GM18870 (cell line): ENCODE results near the gene ANKS3.

Source experiments
- ATAC-seq: cut with Tn5 transposase; IDR thresholded peaks from one replicate; pipeline ENCODE4 v1.9.1; 2021; ENCODE audit warnings: moderate library complexity; ENCODE audit not compliant: unreplicated experiment

ANKS3 gene, protein sequence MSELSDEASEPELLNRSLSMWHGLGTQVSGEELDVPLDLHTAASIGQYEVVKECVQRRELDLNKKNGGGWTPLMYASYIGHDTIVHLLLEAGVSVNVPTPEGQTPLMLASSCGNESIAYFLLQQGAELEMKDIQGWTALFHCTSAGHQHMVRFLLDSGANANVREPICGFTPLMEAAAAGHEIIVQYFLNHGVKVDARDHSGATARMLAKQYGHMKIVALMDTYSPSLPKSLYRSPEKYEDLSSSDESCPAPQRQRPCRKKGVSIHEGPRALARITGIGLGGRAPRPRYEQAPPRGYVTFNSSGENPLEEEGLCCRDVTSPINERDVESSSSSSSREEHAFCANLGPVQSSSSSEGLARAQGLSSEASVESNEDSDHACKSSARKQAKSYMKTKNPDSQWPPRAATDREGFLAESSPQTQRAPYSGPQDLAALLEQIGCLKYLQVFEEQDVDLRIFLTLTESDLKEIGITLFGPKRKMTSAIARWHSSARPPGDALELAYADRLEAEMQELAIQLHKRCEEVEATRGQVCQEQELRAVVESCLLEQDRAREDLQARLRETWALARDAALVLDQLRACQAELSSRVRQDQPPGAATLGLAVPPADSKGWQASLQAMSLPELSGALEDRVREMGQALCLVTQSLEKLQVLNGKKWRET

GRCh38 chr16:4734063-4734729 is at the start of gene ANKS3, which contains the start of gene DNAAF8:
TSS of gene ANKS3 (minus strand) at chr16:4734271. CDS start at chr16:4730149, 4,122 bp downstream.
TSS of gene DNAAF8 (plus strand) at chr16:4734537. CDS start at chr16:4736515, 1,978 bp downstream.
- ATAC-seq = peak; percentile 67

- ATAC-seq = no peak
Measured at GRCh38 chr16:4783251-4783950, 49.3 kb upstream of the ANKS3 start.

GRCh38 chr16:4780235-4780634 is 46.2 kb upstream of the ANKS3 start:
- no peak for ATAC-seq

DNA sequence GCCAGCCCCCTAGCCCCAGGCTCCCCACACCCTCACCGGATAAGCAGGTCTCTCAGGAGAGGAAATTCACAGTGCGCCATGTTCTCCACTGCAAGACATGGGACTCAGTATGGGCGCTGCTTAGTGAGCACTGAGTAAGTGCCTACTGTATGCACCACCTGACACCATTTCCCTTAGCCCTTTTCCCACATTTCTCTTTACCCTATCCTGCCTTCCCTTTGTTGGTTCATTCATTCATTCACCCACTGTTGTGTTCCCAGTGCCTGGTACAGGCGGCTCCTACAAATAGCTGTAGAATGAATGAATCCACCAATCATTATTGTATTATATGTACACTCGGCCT is 44.0 kb upstream of the ANKS3 start:
- no peak for ATAC-seq

DNA sequence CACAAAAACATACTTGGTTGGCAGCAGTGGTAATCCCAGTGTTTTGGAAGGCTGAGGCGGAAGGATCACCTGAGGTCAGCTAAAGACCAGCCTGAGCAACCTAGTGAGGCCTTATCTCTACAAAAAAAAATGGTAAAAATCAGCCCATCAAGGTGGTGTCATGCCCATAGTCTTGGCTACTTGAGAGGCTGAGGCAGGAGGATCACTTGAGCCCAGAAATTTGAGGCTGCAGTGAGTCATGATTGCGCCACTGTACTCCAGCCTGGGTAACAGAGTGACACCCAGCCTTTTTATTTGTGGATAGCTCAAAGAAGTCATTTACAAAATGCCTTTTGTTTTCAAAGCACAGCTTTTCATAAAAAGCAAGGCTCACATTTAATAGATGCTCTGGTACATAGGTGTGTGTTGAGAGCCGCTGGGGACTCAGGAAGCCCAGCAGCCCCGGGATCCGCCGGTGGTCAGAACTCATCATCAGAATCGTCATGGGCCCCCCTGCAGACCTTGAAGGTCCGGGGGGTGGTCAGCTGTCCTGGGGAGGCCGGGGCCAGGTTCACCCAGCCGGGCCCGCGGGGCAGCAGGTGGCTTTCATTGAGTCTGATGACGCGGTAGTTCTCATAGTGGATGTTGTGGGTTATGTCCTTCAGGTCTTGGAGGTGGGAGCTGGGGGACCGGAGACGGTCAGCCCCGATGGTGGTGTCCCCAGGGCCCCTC is 43.4 kb upstream of the ANKS3 start:
- no peak for ATAC-seq

- ATAC-seq = no peak
Measured at GRCh38 chr16:4776141-4776705, 42.2 kb upstream of the ANKS3 start.

DNA sequence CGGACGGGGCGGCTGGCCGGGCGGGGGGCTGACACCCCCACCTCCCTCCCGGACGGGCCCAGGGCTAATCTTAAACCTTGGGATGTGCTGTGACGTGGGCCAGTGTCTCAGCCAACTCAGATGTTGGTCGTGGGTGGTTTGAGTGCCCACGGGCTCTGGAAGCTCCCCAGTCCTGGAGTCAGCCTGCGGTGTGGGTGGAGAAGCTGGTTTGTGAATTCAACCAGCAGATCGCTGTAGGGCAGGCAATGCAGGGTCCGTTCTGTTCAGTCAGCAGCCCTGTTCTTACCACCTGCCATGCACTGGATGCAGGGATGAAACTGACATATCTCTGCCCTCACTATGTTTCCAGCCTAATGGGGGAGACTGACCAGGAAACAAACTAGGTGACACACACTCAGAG is 40.9 kb upstream of the ANKS3 start:
- ATAC-seq = no peak

DNA sequence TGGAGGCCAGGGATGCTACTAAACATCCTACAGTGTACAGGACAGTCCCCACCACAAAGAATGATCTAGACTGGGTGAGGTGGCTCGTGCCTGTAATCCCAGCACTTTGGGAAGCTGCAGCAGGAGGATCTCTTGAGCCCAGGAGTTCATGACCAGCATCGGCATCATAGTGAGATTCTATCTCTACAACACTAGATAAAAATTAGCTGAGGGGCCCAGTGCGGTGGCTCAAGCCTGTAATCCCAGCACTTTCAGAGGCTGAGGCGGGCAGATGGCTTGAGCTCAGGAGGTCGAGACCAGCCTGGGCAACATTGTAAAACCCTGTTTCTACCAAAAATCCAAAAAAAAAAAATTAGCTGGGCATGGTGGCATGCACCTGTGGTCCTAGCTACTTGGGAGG is 38.3 kb upstream of the ANKS3 start:
- no peak for ATAC-seq

DNA sequence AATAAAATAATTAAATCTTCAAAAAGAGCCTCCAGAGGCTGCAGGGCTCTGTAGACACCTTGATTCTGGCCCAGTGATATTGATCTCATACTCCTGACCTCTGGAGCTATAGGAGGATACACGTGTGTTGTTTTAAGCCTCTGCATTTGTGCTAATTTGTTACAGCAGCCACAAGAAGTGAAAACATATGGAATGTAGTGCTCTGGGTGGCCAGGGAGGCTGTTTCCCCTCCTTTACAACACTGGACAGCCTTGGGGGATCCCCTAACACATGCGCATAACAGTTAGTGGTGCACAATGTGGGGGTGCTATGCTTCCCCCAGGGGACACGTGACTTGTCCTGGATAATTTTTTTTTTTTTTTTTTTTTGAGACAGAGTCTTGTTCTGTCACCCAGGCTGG is 37.6 kb upstream of the ANKS3 start:
- no peak for ATAC-seq

DNA sequence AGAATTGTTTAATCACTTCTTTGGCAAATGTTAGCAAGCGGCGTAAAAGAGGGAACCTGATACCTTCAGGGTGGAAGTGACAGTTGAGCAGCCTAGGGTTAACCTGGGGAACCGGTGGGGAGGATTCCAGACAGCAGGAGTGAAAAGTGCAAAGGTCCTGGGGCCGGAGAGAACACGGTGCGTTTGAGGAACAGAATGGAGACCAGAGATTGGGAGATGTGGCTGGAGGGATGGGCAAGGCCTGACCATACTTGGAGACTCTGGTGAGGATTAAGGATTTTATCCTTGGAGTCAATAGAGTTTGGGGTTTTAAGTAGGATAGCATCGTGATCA is 35.2 kb upstream of the ANKS3 start:
- ATAC-seq = no peak

GRCh38 chr16:4768549-4769305 is 34.7 kb upstream of the ANKS3 start:
- peak; percentile 56 for ATAC-seq

DNA sequence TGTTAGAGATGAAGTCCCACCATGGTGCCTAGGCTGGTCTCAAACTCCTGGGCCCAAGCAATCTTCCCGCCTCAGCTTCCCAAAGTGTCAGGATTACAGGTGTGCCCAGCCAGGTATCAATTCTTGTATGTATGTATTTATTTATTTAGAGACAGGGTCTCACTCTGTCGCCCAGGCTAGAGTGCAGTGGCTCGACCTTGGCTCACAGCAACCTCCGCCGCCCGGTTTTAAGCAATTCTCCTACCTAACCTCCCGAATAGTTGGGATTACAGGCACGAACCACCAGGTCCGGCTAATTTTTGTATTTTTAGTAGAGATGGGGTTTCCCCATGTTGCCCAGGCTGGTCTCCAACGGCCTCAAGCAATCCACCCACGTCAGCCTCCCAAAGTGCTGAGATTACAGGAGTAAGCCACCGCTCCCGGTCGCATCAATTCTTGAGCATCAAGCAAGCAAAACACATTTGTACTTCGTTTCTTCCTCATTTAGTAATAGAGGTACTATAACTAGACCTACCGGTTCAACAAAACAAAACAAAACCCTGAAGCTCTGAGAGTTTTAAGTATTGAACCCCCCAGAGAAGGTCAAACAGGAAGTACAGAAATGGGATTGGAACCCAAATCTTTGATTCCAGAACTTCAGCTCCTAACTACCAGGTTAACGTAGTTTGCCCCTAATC is 33.9 kb upstream of the ANKS3 start:
- ATAC-seq = peak; percentile 3

- ATAC-seq = peak; percentile 77
Measured at GRCh38 chr16:4766875-4767628, 33.0 kb upstream of the ANKS3 start, which contains the start of gene ZNF500. TSS of gene ZNF500 (minus strand) at chr16:4767162. CDS start at chr16:4765978, 1,184 bp downstream.

DNA sequence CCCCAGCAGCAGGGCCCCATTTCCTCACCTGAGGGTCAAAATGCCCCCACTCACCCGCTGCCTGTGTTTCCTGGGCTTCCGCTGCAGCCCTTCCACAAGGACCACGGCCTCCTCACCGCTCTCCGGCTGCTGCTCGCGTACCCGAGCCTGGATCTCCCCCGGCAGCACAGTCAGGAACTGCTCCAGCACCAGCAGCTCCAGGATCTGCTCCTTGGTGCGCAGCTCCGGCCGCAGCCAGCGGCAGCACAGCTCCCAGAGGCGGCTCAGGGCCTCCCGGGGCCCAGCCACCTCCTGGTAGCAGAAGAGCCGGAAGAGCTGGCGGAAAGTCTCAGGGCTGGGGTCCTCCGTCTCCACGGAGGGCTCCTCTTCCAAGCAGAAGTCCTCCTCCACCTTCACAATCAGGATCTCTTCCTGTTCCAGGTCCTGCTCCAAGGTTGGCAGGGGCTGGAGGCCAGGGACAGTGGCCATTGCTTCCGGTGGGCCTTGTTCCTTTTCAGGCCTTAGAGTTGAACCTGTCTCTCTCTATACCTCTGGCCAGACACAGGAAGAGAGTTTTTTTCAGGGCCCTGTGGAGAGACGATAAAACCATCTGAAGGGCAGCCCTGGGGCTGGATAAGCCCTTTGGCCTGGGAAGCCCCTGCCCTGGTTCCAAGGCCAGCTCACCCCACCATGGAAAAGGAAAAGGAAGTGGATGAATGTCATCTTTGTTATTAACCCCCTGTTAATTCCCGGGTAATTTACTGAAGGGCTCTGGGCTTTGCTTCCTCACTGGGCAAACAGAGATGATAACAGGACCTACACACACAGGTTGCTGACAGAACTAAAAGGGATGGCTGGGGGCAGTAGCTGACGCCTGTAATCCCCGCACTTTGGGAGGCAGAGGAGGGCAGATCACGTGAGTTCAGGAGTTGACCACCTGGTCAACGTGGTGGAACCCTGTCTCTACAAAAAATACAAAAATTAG is 31.7 kb upstream of the ANKS3 start:
- ATAC-seq = no peak

DNA sequence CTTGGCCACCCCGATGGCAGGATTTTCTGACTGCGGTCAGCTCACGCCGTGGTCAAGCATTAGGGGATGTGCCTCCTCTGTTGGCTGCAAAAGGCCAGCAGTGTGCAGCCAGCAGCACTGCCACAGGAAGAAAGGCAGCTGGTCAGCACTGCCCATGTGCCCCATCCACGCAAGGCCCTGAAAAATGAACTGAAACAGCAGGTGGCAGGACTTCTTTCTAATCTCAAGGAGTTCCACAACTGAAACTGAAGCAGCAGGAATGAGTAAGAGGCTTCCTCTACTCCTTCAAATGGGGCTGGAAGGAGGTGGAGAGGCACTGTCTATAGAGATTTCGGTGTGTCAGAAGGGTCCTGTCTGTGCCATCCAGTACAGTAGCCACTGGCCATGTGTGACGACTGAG is 29.7 kb upstream of the ANKS3 start:
- no peak for ATAC-seq

GRCh38 chr16:4762205-4762604 is 28.1 kb upstream of the ANKS3 start:
- ATAC-seq = no peak

GRCh38 chr16:4760221-4760910 is 26.3 kb upstream of the ANKS3 start:
- no peak for ATAC-seq
